ENCODE data around the gene FOCAD.

DNA sequence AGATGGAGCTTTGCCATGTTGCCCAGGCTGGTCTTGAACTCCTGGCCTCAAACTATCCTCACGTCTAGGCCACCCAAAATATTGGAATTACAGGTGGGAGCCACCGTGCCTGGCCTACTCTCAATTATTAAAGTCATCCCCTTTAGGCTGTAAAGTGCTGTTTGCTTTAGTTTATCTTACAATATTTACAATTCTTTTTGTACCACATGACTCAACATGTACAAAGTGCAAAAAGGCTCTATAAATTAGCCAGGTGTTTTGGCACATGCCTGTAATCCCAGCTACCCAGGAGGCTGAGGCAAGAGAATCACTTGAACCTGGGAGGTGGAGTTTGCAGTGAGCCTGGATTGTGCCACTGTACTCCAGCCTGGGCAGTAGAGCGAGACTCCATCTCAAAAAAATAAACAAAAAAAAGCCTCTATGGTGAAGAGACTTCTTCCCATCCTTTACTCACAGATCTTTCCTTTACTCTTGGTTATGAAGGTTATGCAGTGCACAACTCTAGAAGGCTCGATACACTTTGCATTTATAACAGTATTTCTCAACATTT is 33.2 kb upstream of the FOCAD start:
- TF ChIP-seq EZH2phosphoT487 (IDR thresholded peaks at IDR 0.05; ENCODE audit: low read length) (no peak), EZH2 (optimal IDR thresholded peaks at IDR 0.05; ENCODE audit: low read depth, low read length) (no peak)
